GM12872 (cell line): ENCODE data around the gene UPB1.

ENCODE experiments used
- CTCF ChIP-seq: IDR thresholded peaks from 3 replicates; pipeline ENCODE4 v1.5.1; 2011; ENCODE audit warnings: low read depth, mild to moderate bottlenecking, low read length, moderate library complexity; ENCODE audit not compliant: insufficient read depth

UPB1 gene

GRCh38 chr22:24514241-24515026, 19.3 kb downstream of the UPB1 start:
- no peak for TF ChIP-seq CTCF

- no peak for TF ChIP-seq CTCF
Observed at GRCh38 chr22:24515027-24515338, 19.9 kb downstream of the UPB1 start.

GRCh38 chr22:24516301-24516737, 21.2 kb downstream of the UPB1 start:
- no peak for TF ChIP-seq CTCF

- no peak for TF ChIP-seq CTCF
Observed at GRCh38 chr22:24517446-24517845, 22.3 kb downstream of the UPB1 start.

- TF ChIP-seq CTCF, result no peak
Observed at GRCh38 chr22:24518228-24518627, 23.1 kb downstream of the UPB1 start.

GRCh38 chr22:24518771-24519485, 23.8 kb downstream of the UPB1 start:
- no peak for TF ChIP-seq CTCF

GRCh38 chr22:24519496-24519895, 24.4 kb downstream of the UPB1 start:
- TF ChIP-seq CTCF, result no peak
